ENCODE results near the gene MYT1. TPM values are rescaled to one million over a fixed set of nuclear protein-coding genes. Genes with fewer than 3 reads are reported as not detected.

MYT1 gene
- total and polyA plus RNA-seq, 11 donors: 0.07 to 0.23 (median 0.09) TPM; not detected in 5

DNA sequence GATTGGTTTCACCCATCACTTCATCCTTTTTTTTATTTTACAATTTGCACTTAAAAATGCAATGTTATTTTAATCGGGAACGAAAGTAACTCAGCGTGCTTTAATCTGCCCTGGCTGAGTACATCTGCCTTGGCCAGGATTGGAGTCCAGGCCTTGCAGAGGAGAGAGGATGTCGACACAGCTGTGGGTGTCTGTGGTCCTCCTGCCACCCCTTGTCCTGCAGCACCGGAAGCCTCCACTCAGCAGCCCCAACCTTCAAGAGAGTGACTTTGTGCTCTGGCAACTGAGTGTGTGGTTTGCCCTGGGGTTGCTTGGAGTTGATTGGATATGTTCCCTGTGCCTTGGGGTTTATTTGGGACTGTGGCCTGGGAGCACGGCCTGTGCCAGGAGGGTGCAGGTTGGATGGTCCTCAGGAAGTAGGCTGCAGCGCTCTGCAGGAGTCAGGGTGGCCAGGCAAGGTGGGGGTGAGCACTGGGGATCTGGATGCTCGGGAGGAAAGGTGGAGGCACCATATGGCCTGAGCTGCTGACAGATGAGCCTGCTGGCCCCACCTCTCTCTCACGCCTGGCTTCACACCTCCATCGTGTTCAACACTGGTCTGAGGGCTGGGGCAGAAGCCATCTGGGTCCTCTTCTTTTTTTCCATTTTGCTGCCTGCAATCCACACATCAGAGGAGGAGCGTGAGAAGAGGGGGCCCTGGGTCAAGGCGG, 4.3 kb downstream of the MYT1 start:
- ATAC-seq: no peak
- Histone ChIP-seq H3K27me3 (peaks cover 5 to 80% (median 31%) of the 10 kb centered on the region in 9 donors), H3K9me3 (no peaks in the 10 kb centered on the region), H3K36me3 (no peaks in the 10 kb centered on the region), H3K27ac (no peak overlapping the region), H3K4me3 (no peak overlapping the region), H3K4me1 (no peaks in the 10 kb centered on the region)
- TF ChIP-seq, protein P1, sequence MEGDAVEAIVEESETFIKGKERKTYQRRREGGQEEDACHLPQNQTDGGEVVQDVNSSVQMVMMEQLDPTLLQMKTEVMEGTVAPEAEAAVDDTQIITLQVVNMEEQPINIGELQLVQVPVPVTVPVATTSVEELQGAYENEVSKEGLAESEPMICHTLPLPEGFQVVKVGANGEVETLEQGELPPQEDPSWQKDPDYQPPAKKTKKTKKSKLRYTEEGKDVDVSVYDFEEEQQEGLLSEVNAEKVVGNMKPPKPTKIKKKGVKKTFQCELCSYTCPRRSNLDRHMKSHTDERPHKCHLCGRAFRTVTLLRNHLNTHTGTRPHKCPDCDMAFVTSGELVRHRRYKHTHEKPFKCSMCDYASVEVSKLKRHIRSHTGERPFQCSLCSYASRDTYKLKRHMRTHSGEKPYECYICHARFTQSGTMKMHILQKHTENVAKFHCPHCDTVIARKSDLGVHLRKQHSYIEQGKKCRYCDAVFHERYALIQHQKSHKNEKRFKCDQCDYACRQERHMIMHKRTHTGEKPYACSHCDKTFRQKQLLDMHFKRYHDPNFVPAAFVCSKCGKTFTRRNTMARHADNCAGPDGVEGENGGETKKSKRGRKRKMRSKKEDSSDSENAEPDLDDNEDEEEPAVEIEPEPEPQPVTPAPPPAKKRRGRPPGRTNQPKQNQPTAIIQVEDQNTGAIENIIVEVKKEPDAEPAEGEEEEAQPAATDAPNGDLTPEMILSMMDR (IDR thresholded peaks at IDR 0.05): no peak
- no peak for DNase-seq
- WGBS, 4 donors: 52 to 63% (median 60%) methylated on average over 12 of the region's 12 CpGs
- intact Hi-C loops (cut with DNase I): no loop called here

DNA sequence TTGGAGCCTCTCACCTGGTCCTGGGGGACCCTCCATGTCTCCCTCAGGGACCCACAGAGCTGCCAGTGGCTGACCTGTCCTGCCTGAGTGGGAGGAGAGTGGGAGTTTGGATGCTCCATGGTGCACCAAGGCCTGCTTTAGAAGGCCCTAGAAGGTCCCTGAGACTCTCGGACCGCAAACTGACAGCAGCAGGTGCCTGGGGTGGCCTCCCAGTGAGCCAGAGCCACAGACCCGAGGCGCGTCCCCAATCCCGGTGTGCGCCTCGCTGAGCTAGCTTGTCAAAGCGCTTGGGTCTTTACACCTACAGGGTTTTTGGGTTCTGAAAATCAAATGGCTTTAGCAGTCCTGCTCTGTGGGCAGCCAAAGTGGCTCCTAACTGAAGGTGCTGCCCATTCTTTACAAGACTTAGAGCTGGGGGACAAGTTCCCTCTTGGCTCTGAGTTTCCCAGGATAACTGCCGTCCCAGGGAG, 4.9 kb downstream of the MYT1 start:
- peaks cover 5 to 74% (median 31%) of the 10 kb centered on the region in 9 donors for H3K27me3 ChIP-seq
- no peaks in the 10 kb centered on the region for H3K36me3 ChIP-seq
- DNase-seq (no peak), ATAC-seq (no peak)
- TF ChIP-seq, protein P1 (IDR thresholded peaks at IDR 0.05): no peak
- no peak for TF ChIP-seq POLR2A (IDR thresholded peaks at IDR 0.05)
- intact Hi-C loops (cut with DNase I): no loop called here
- 55 to 88% (median 83%) methylated on average over 1 to 10 of the region's 10 CpGs for WGBS, 4 donors
- no peak overlapping the region for H3K27ac ChIP-seq
- no peak overlapping the region for H3K4me3 ChIP-seq
- no peaks in the 10 kb centered on the region for H3K4me1 ChIP-seq
- no peaks in the 10 kb centered on the region for H3K9me3 ChIP-seq

DNA sequence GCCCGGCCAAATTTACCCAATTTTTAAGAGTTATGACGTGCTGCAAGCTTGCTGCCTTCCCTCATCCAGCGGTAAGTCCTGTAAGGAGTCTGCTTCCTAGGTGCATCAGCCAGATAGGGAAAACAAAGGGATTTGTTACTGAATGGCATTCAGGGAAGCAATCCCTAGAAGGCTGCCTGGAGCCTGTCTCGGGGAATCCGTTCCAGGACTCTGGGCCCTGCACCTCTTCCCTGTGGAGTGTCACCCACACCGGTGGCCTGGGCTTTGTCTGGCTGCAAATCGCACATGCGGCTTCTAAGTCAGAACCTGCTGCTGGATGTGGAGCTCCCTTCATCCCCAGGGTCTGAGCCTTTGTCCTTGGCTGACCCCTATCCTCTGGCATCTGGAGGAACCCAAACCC, 7.0 kb downstream of the MYT1 start:
- ATAC-seq (no peak), DNase-seq (no peak)
- TF ChIP-seq, protein P1 (IDR thresholded peaks at IDR 0.05): no peak
- TF ChIP-seq POLR2A (IDR thresholded peaks at IDR 0.05): no peak
- H3K4me1 ChIP-seq: no peaks in the 10 kb centered on the region
- H3K9me3 ChIP-seq: no peaks in the 10 kb centered on the region
- peaks cover 2 to 53% (median 18%) of the 10 kb centered on the region in 9 donors for H3K27me3 ChIP-seq
- no peak overlapping the region for H3K27ac ChIP-seq
- intact Hi-C loops (cut with DNase I): no loop called here
- H3K4me3 ChIP-seq: no peak overlapping the region
- no peaks in the 10 kb centered on the region for H3K36me3 ChIP-seq
- 72 to 83% (median 75%) methylated on average over 8 of the region's 8 CpGs for WGBS, 4 donors

DNA sequence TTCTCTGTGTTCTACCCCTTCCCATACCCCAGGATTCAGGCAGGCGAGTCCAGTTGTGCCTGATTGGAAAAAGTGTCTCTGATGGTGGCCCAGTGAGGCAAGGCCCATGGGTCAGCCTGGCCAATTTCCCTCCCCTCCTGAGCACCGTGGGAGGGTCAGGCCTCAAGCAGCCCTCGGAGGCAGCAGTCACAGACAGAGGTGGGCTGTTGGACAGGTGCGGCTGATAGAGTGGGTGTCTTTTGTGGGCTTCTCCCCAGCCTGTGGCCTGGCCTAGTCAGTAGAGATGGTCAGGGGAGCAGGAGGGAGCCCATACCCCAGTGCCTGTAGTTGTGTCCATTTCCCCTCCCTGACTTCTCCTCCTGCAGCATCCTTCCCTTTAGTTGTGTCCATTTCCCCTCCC, 8.9 kb downstream of the MYT1 start:
- Histone ChIP-seq H3K27me3 (peaks cover 0 to 37% (median 8%) of the 10 kb centered on the region in 9 donors), H3K4me1 (no peaks in the 10 kb centered on the region), H3K9me3 (no peaks in the 10 kb centered on the region), H3K27ac (no peak overlapping the region), H3K36me3 (no peaks in the 10 kb centered on the region), H3K4me3 (no peak overlapping the region)
- intact Hi-C loops (cut with DNase I): no loop called here
- ATAC-seq: no peak
- 70 to 74% (median 71%) methylated on average over 4 of the region's 4 CpGs for WGBS, 4 donors
- TF ChIP-seq, protein P1 (IDR thresholded peaks at IDR 0.05): no peak
- TF ChIP-seq POLR2A (IDR thresholded peaks at IDR 0.05): no peak
- no peak for DNase-seq
